ENCODE measurements around the gene LSM14A.
A peak's percentile ranks its signal among the peaks of the same experiment; 100 is the strongest.
"Not testable (repeated sequence)": the region's sequence is repeated elsewhere in the genome, so short reads cannot be mapped to it uniquely, and the experiment has no call there.

Gene LSM14A

GRCh38 chr19:34193876-34194275, 21.6 kb downstream of the LSM14A start:
- Histone ChIP-seq H3K27ac (ENCODE audit: extremely low read depth, low read depth, low read length) (0 out of 2 replicates have a peak overlapping the region, but pooled peaks have one; percentile 5), H3K4me1 (ENCODE audit: control insufficient read depth, insufficient read depth, low read length) (peaks cover 39% of the 10 kb centered on the region), H3K36me3 (ENCODE audit: control insufficient read depth in 2 of 2, insufficient read depth in 1 of 2, low read length in 2 of 2) (peaks cover 55 to 82% of the 10 kb centered on the region in 2 experiments), H3K9me3 (ENCODE audit: control insufficient read depth, insufficient read depth, low read depth, low read length) (no peaks in the 10 kb centered on the region), H3K4me3 (ENCODE audit: low read depth, low read length) (no peak overlapping the region)
- TF ChIP-seq ZBTB10 (tag by site-specific recombination; IDR thresholded peaks at IDR 0.05): no peak
- 0 out of 2 replicates have a peak, but pooled peaks have one; percentile 18 for TF ChIP-seq ZFHX2 (tag by site-specific recombination; conservative IDR thresholded peaks at IDR 0.05)
- ChIA-PET POLR2A (interaction anchor here (1.3 kb wide), 1 partner anchor 21 kb away, joined by 3 read pairs; no protein-coding TSS in a partner anchor), CTCF (interaction anchor here (0.7 to 2.7 kb wide), 7 partner anchors 8 to 51 kb away, joined by 3 to 12 read pairs (median 5); partner anchors contain the start of gene LSM14A)

- CTCF ChIA-PET: interaction anchor here (1.3 kb wide), 1 partner anchor 9 kb away, joined by 3 read pairs; no protein-coding TSS in a partner anchor
- Histone ChIP-seq H3K4me1 (ENCODE audit: control insufficient read depth, insufficient read depth, low read length) (no peaks in the 10 kb centered on the region), H3K36me3 (ENCODE audit: control insufficient read depth in 2 of 2, insufficient read depth in 1 of 2, low read length in 2 of 2) (peaks cover 66 to 100% of the 10 kb centered on the region in 2 experiments), H3K4me3 (ENCODE audit: low read depth, low read length) (no peak overlapping the region), H3K27ac (ENCODE audit: extremely low read depth, low read depth, low read length) (no peak overlapping the region), H3K9me3 (ENCODE audit: control insufficient read depth, insufficient read depth, low read depth, low read length) (no peaks in the 10 kb centered on the region)
- TF ChIP-seq ZNF664 (tag by site-specific recombination; IDR thresholded peaks at IDR 0.05) (peak; percentile 6; the same call in 1 of the 2 replicates), ZBTB1 (tag by site-specific recombination; IDR thresholded peaks at IDR 0.05) (0 out of 2 replicates have a peak, but pooled peaks have one; percentile 8), ZBTB10 (tag by site-specific recombination; IDR thresholded peaks at IDR 0.05) (no peak)
- POLR2A ChIA-PET: interaction anchor here (0.5 kb wide), 1 partner anchor 16 kb away, joined by 3 read pairs; no protein-coding TSS in a partner anchor
Observed at GRCh38 chr19:34201133-34201532, 28.8 kb downstream of the LSM14A start.

GRCh38 chr19:34205324-34205723, 33.0 kb downstream of the LSM14A start:
- H3K27ac ChIP-seq (ENCODE audit: extremely low read depth, low read depth, low read length); H3K4me1 ChIP-seq (ENCODE audit: control insufficient read depth, insufficient read depth, low read length); POLR2A ChIA-PET; H3K4me3 ChIP-seq (ENCODE audit: low read depth, low read length); H3K9me3 ChIP-seq (ENCODE audit: control insufficient read depth, insufficient read depth, low read depth, low read length): not testable (repeated sequence)
- peaks cover 62 to 98% of the 10 kb centered on the region in 2 experiments for H3K36me3 ChIP-seq (ENCODE audit: control insufficient read depth in 2 of 2, insufficient read depth in 1 of 2, low read length in 2 of 2)
- CTCF ChIA-PET: interaction anchor here (0.6 to 1.7 kb wide), 4 partner anchors 11 to 81 kb away, joined by 3 to 11 read pairs (median 4); no protein-coding TSS in a partner anchor
- 0 out of 2 replicates have a peak, but pooled peaks have one; percentile 25 for TF ChIP-seq ZNF600 (tag by site-specific recombination; IDR thresholded peaks at IDR 0.05)
- TF ChIP-seq ZFP3 (tag by site-specific recombination; IDR thresholded peaks at IDR 0.05; ENCODE audit: low read depth): peak; percentile 69
- peak; percentile 95 for TF ChIP-seq ZNF362 (tag by site-specific recombination; IDR thresholded peaks at IDR 0.05)
- 0 out of 2 replicates have a peak, but pooled peaks have one; percentile 13 for TF ChIP-seq BCL11B (tag by site-specific recombination; IDR thresholded peaks at IDR 0.05; ENCODE audit: low read depth)

GRCh38 chr19:34208291-34208884, 36.1 kb downstream of the LSM14A start:
- Histone ChIP-seq H3K9me3 (ENCODE audit: control insufficient read depth, insufficient read depth, low read depth, low read length) (no peaks in the 10 kb centered on the region), H3K36me3 (ENCODE audit: control insufficient read depth in 2 of 2, insufficient read depth in 1 of 2, low read length in 2 of 2) (peaks cover 67 to 96% of the 10 kb centered on the region in 2 experiments), H3K4me1 (ENCODE audit: control insufficient read depth, insufficient read depth, low read length) (peaks cover 7% of the 10 kb centered on the region), H3K4me3 (ENCODE audit: low read depth, low read length) (no peak overlapping the region), H3K27ac (ENCODE audit: extremely low read depth, low read depth, low read length) (no peak overlapping the region)
- ChIA-PET POLR2A (interaction anchor here (0.5 kb wide), 1 partner anchor 16 kb away, joined by 3 read pairs; no protein-coding TSS in a partner anchor), CTCF (interaction anchor here (0.7 to 2.3 kb wide), 6 partner anchors 11 to 431 kb away, joined by 3 to 15 read pairs (median 6); no protein-coding TSS in a partner anchor)
- TF ChIP-seq ZNF266 (tag by site-specific recombination; IDR thresholded peaks at IDR 0.05; ENCODE audit: low read depth): no peak
- no peak for TF ChIP-seq ZBTB44 (tag by site-specific recombination; IDR thresholded peaks at IDR 0.05)
- 0 out of 2 replicates have a peak, but pooled peaks have one; percentile 8 for TF ChIP-seq KLF10 (tag by site-specific recombination; IDR thresholded peaks at IDR 0.05)
- TF ChIP-seq ZBTB8A (tag by site-specific recombination; IDR thresholded peaks at IDR 0.05): no peak
- TF ChIP-seq ZNF473 (tag by site-specific recombination; IDR thresholded peaks at IDR 0.05): no peak
- TF ChIP-seq ZNF785 (tag by site-specific recombination; IDR thresholded peaks at IDR 0.05): no peak
- TF ChIP-seq EGR2 (tag by site-specific recombination; IDR thresholded peaks at IDR 0.05; ENCODE audit: low read depth): no peak
- TF ChIP-seq ZNF23 (tag by site-specific recombination; IDR thresholded peaks at IDR 0.05; ENCODE audit: borderline replicate concordance): no peak
